ENCODE measurements around the gene MATN3. TPM values are rescaled to one million over a fixed set of nuclear protein-coding genes. Genes with fewer than 3 reads are reported as not detected.

Gene MATN3
- total and polyA plus RNA-seq, 2 donors (not counting 3 experiments of a cell fraction or from before 2014, with no cell fraction given), result 1.8 to 3.4 TPM

- POLR2A ChIA-PET, result no interaction called here
- Histone ChIP-seq H3K27me3 (ENCODE audit: control insufficient read depth in 2 of 2, insufficient read depth in 2 of 2, low read length in 2 of 2) (no peaks in the 10 kb centered on the region), H3K27ac (ENCODE audit: insufficient read depth, low read depth, low read length) (no peak overlapping the region), H3K4me1 (ENCODE audit: control insufficient read depth, extremely low read depth, insufficient read depth, low read length) (no peaks in the 10 kb centered on the region), H4K20me1 (replicated peaks; ENCODE audit: control insufficient read depth, extremely low read depth, insufficient read depth, low read length) (no peaks in the 10 kb centered on the region), H3K4me2 (ENCODE audit: insufficient read depth, low read length) (no peak overlapping the region), H3K9me1 (replicated peaks; ENCODE audit: control insufficient read depth, extremely low read depth, insufficient read depth, low read length) (no peaks in the 10 kb centered on the region), H3K9me3 (replicated peaks; ENCODE audit: control insufficient read depth, insufficient read depth, low read length) (no peaks in the 10 kb centered on the region), H2AFZ (ENCODE audit: low read depth, low read length) (no peak overlapping the region), H3K79me2 (ENCODE audit: control insufficient read depth, insufficient read depth, low read length) (no peaks in the 10 kb centered on the region), H3K4me3 (replicated peaks in 1 of 3; ENCODE audit: insufficient read depth in 1 of 3, low read depth in 1 of 3, low read length in 3 of 3) (no peak overlapping the region), H3K9ac (replicated peaks; ENCODE audit: extremely low read depth, insufficient read depth, low read length) (no peak overlapping the region), H3K36me3 (ENCODE audit: control insufficient read depth in 2 of 2, extremely low read depth in 1 of 2, insufficient read depth in 2 of 2, low read length in 2 of 2) (no peaks in the 10 kb centered on the region)
- dilution Hi-C loops (cut with MboI; ENCODE audit: extremely low pct_ligation_motif_present, low sequenced_read_pairs), result no loop called here
- TF ChIP-seq CTCF (IDR thresholded peaks at IDR 0.05; ENCODE audit: extremely low read depth in 1 of 2, insufficient read depth in 1 of 2, low read depth in 1 of 2, low read length in 2 of 2) (peak; percentile 80 to 85), POLR2A (IDR thresholded peaks at IDR 0.05; ENCODE audit: low read depth, low read length) (no peak)
- CTCF ChIA-PET, result interaction anchor here (0.6 to 5.4 kb wide), 46 partner anchors 9 to 371 kb away, joined by 3 to 104 read pairs (median 5); partner anchors contain the start of genes LAPTM4A, MATN3 and SDC1
- no TSS peak for BruUV-seq (replicated peaks)
- peak; percentile 80 for DNase-seq (ENCODE audit: low read depth, low spot score)
- intact Hi-C loops (cut with micrococcal nuclease), result loop anchor here (1.0 to 5.0 kb wide), 6 partner anchors 55 to 337 kb away; partner anchors contain the start of gene TTC32
- FAIRE-seq, result peak; percentile 76
These were observed 56.7 kb downstream of the MATN3 start for GRCh38 chr2:19955544-19956422.

GRCh38 chr2:19949071-19949470 is 63.4 kb downstream of the MATN3 start:
- BruUV-seq (replicated peaks), result no TSS peak
- Histone ChIP-seq H2AFZ (ENCODE audit: low read depth, low read length) (no peak overlapping the region), H3K9me1 (replicated peaks; ENCODE audit: control insufficient read depth, extremely low read depth, insufficient read depth, low read length) (no peaks in the 10 kb centered on the region), H3K79me2 (ENCODE audit: control insufficient read depth, insufficient read depth, low read length) (no peaks in the 10 kb centered on the region), H3K27me3 (ENCODE audit: control insufficient read depth in 2 of 2, insufficient read depth in 2 of 2, low read length in 2 of 2) (no peaks in the 10 kb centered on the region), H4K20me1 (replicated peaks; ENCODE audit: control insufficient read depth, extremely low read depth, insufficient read depth, low read length) (no peaks in the 10 kb centered on the region), H3K4me1 (ENCODE audit: control insufficient read depth, extremely low read depth, insufficient read depth, low read length) (no peaks in the 10 kb centered on the region), H3K4me3 (replicated peaks in 1 of 3; ENCODE audit: insufficient read depth in 1 of 3, low read depth in 1 of 3, low read length in 3 of 3) (no peak overlapping the region), H3K27ac (ENCODE audit: insufficient read depth, low read depth, low read length) (no peak overlapping the region), H3K9me3 (replicated peaks; ENCODE audit: control insufficient read depth, insufficient read depth, low read length) (no peaks in the 10 kb centered on the region), H3K4me2 (ENCODE audit: insufficient read depth, low read length) (no peak overlapping the region), H3K9ac (replicated peaks; ENCODE audit: extremely low read depth, insufficient read depth, low read length) (no peak overlapping the region), H3K36me3 (ENCODE audit: control insufficient read depth in 2 of 2, extremely low read depth in 1 of 2, insufficient read depth in 2 of 2, low read length in 2 of 2) (no peaks in the 10 kb centered on the region)
- peak; percentile 62 for DNase-seq (ENCODE audit: low read depth, low spot score)
- FAIRE-seq, result no peak
- CTCF ChIA-PET, result interaction anchor here (1.0 to 1.4 kb wide), 3 partner anchors 13 to 145 kb away, joined by 5 to 7 read pairs (median 6); no protein-coding TSS in a partner anchor
- intact Hi-C loops (cut with micrococcal nuclease) (no loop called here), dilution Hi-C loops (cut with MboI; ENCODE audit: extremely low pct_ligation_motif_present, low sequenced_read_pairs) (no loop called here)
- no peak for TF ChIP-seq POLR2A (IDR thresholded peaks at IDR 0.05; ENCODE audit: low read depth, low read length)
- TF ChIP-seq JUN (IDR thresholded peaks at IDR 0.05; ENCODE audit: borderline replicate concordance, insufficient read depth, insufficient read length, low read depth), result no peak
- TF ChIP-seq MAX (IDR thresholded peaks at IDR 0.05; ENCODE audit: insufficient read depth, insufficient read length), result no peak
- TF ChIP-seq MYC (IDR thresholded peaks at IDR 0.05; ENCODE audit: low read depth, low read length), result no peak
- TF ChIP-seq POLR2AphosphoS5 (IDR thresholded peaks at IDR 0.05; ENCODE audit: insufficient read depth, low read depth, low read length), result no peak
- TF ChIP-seq CTCF (IDR thresholded peaks at IDR 0.05; ENCODE audit: extremely low read depth in 1 of 2, insufficient read depth in 1 of 2, low read depth in 1 of 2, low read length in 2 of 2), result no peak
- no peak for TF ChIP-seq FOS (IDR thresholded peaks at IDR 0.05; ENCODE audit: borderline replicate concordance, insufficient read depth, low read length)
- TF ChIP-seq GATA2 (IDR thresholded peaks at IDR 0.05; ENCODE audit: insufficient read depth, insufficient read length, low read depth, low read length), result no peak
- TF ChIP-seq EZH2 (IDR thresholded peaks at IDR 0.05; ENCODE audit: borderline replicate concordance, low read depth, low read length, severe bottlenecking), result no peak
- POLR2A ChIA-PET, result no interaction called here

Data from endothelial cell of umbilical vein (primary cell).